ENCODE data around the gene ZNHIT6. TPM values are rescaled to one million over a fixed set of nuclear protein-coding genes. Genes with fewer than 3 reads are reported as not detected.

The ZNHIT6 gene
- total and polyA plus RNA-seq, 2 of the 8 experiments (the other 6 are each of a cell fraction or from before 2014, with no cell fraction given), result 5.9 to 17.2 TPM

GRCh38 chr1:85746777-85747176 lies 38.5 kb upstream of the ZNHIT6 start:
- DNase-seq (ENCODE audit: low read depth in 1 of 2, low spot score in 2 of 2), result no peak
- no peak overlapping the region for H3K4me2 ChIP-seq (ENCODE audit: insufficient read depth in 1 of 2, low read depth in 2 of 2, low read length in 2 of 2)
- H3K23ac ChIP-seq (ENCODE audit: insufficient read length), result no peak overlapping the region
- CTCF ChIA-PET (ENCODE audit: partially characterized antibody), result no interaction called here
- no peaks in the 10 kb centered on the region for H3K23me2 ChIP-seq (ENCODE audit: low read depth, low read length)
- H3K14ac ChIP-seq (ENCODE audit: insufficient read length), result no peak overlapping the region
- no peaks in the 10 kb centered on the region for H4K20me1 ChIP-seq (replicated peaks in 1 of 2; ENCODE audit: control insufficient read depth in 1 of 2, insufficient read depth in 2 of 2, low read length in 2 of 2)
- no peak overlapping the region for H4K8ac ChIP-seq (ENCODE audit: extremely low read depth, insufficient read depth, low read length)
- H3K79me1 ChIP-seq (ENCODE audit: low read depth, low read length), result no peaks in the 10 kb centered on the region
- H2AFZ ChIP-seq (ENCODE audit: low read length), result no peak overlapping the region
- H2AK5ac ChIP-seq (ENCODE audit: low read depth, low read length), result no peak overlapping the region
- no peak overlapping the region for H2BK15ac ChIP-seq (ENCODE audit: low read length)
- no peaks in the 10 kb centered on the region for H3K36me3 ChIP-seq (ENCODE audit: control insufficient read depth in 2 of 4, insufficient read depth in 4 of 4, low read length in 3 of 4)
- no peaks in the 10 kb centered on the region for H3K79me2 ChIP-seq (ENCODE audit: control insufficient read depth in 1 of 2, insufficient read depth in 2 of 2, low read length in 2 of 2)
- POLR2A ChIA-PET (ENCODE audit: partially characterized antibody), result no interaction called here
- H3K9me3 ChIP-seq (ENCODE audit: insufficient read depth in 2 of 2, low read depth in 1 of 2, low read length in 1 of 2), result no peaks in the 10 kb centered on the region
- no peak overlapping the region for H2BK120ac ChIP-seq (replicated peaks; ENCODE audit: low read depth, low read length)
- no peak overlapping the region for H3K4me3 ChIP-seq (ENCODE audit: extremely low read depth in 1 of 4, insufficient read depth in 2 of 4, low read depth in 3 of 4, low read length in 4 of 4)
- H2BK12ac ChIP-seq (ENCODE audit: low read depth, low read length), result no peak overlapping the region
- no peak for FAIRE-seq
- H2BK5ac ChIP-seq (ENCODE audit: low read depth, low read length), result no peak overlapping the region
- no peak overlapping the region for H3K27ac ChIP-seq (ENCODE audit: low read depth, low read length)
- no peak overlapping the region for H3K9ac ChIP-seq (replicated peaks in 1 of 4; ENCODE audit: extremely low read depth in 1 of 4, low read depth in 3 of 4, low read length in 3 of 4)
- H4K91ac ChIP-seq (replicated peaks; ENCODE audit: insufficient read length, low read length), result no peak overlapping the region
- no peak for TF ChIP-seq EP300 (IDR thresholded peaks at IDR 0.05; ENCODE audit: borderline replicate concordance in 1 of 2, low read depth in 2 of 2, low read length in 2 of 2)
- TF ChIP-seq KDM1A (IDR thresholded peaks at IDR 0.05; ENCODE audit: borderline replicate concordance, low read length), result no peak
- TF ChIP-seq SP2 (IDR thresholded peaks at IDR 0.05; ENCODE audit: low read length), result no peak
- no peak for TF ChIP-seq BCL11A (IDR thresholded peaks at IDR 0.05; ENCODE audit: low read depth in 2 of 2, low read length in 2 of 2)
- no peak for TF ChIP-seq PHF8 (conservative IDR thresholded peaks at IDR 0.05; ENCODE audit: low read depth, low read length)
- no peak for TF ChIP-seq CBX8 (IDR thresholded peaks at IDR 0.05; ENCODE audit: borderline replicate concordance, low read depth, low read length)
- no peak for TF ChIP-seq RXRA (IDR thresholded peaks at IDR 0.05; ENCODE audit: insufficient read depth, low read depth, low read length)
- TF ChIP-seq RBBP5 (IDR thresholded peaks at IDR 0.05; ENCODE audit: borderline replicate concordance, low read depth, low read length), result no peak
- TF ChIP-seq MAFK (IDR thresholded peaks at IDR 0.05; ENCODE audit: low read depth, low read length), result no peak
- H3K27me3 ChIP-seq (replicated peaks in 1 of 4; ENCODE audit: control insufficient read depth in 3 of 4, extremely low read depth in 1 of 4, insufficient read depth in 3 of 4, low read length in 3 of 4), result no peaks in the 10 kb centered on the region
- H3K18ac ChIP-seq (ENCODE audit: extremely low read depth, low read length), result no peak overlapping the region
- no peak overlapping the region for H3K4ac ChIP-seq (replicated peaks; ENCODE audit: insufficient read length, low read depth, low read length)
- H2BK20ac ChIP-seq (ENCODE audit: low read length), result no peak overlapping the region
- H3K56ac ChIP-seq (replicated peaks; ENCODE audit: insufficient read length, low read depth, low read length), result no peak overlapping the region
- no peaks in the 10 kb centered on the region for H3K4me1 ChIP-seq (replicated peaks in 1 of 4; ENCODE audit: control insufficient read depth in 3 of 4, insufficient read depth in 4 of 4, low read length in 3 of 4)
- H4K5ac ChIP-seq (ENCODE audit: insufficient read length, low read depth, low read length), result no peak overlapping the region
- 90% methylated on average over 1 of the region's 3 CpGs; no CpG with 5 or more reads in 1 of the 2 experiments for WGBS, 2 experiments (ENCODE audit: extremely low coverage in 1 of 2, insufficient coverage in 1 of 2, insufficient read length in 1 of 2, insufficient replicate concordance in 2 of 2, low coverage in 1 of 2, low lambda C conversion rate in 2 of 2, missing lambda C conversion rate in 1 of 2)
